Parietal lobe (tissue), 1 donor: Measurements from ENCODE around the gene TMED8. TPM values are rescaled to one million over a fixed set of nuclear protein-coding genes. Genes with fewer than 3 reads are reported as not detected.

Experiments
- total RNA-seq: library from RNA; depleted of rRNA; stranded (reverse); fragments of >200 nt; gene quantifications from one replicate; pipeline ENCODE4 v1.2.3, GENCODE V29; 2014

TMED8 gene, protein sequence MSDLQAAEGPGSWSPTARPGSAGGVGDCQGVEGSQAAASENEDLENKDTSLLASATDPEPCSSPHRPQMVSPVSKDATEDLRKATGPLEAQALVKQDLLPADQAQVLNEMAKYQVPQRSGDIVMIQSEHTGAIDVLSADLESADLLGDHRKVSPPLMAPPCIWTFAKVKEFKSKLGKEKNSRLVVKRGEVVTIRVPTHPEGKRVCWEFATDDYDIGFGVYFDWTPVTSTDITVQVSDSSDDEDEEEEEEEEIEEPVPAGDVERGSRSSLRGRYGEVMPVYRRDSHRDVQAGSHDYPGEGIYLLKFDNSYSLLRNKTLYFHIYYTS
- 25.7 TPM for total RNA-seq

DNA sequence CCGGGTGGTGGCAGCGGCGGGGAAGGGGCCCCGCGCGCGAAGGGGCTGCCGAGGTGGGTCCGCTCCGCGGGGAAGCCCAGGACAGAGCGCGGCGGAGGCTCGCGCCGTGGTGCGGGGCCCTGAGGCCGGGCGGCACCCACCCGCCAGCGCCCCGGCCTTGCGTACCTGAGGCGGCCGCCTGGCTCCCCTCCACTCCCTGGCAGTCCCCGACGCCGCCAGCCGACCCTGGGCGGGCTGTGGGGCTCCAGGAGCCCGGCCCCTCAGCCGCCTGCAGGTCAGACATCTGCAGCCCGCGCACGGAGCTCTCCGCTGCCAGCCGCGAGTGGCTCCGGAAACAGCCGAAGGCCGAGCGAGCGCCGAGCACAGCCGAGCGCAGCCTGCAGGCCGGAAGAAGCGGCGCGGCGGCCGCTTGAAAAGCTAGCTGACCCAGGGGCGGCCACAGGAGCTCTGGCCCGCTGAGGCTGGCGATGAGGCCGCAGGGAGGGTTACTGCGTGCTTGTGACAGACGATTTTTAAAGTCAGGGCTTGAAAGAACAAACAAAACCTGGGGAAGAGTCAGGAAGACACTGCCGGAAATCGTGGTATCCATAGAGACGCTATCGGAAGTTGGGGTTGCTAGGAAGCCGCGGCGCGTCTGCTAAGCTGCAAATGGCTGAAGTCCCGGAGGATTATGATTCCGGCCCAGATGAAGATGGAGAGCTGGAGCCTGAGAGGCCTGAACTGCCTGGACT lies at the start of gene TMED8, which contains the start of gene SAMD15:
TMED8 (minus strand) TSS at position 324 of the 731 bp plus-strand sequence; CDS start at position 283, 41 bp downstream.
SAMD15 (plus strand) TSS at position 609 of the 731 bp plus-strand sequence; CDS start at position 649, 40 bp downstream.

DNA sequence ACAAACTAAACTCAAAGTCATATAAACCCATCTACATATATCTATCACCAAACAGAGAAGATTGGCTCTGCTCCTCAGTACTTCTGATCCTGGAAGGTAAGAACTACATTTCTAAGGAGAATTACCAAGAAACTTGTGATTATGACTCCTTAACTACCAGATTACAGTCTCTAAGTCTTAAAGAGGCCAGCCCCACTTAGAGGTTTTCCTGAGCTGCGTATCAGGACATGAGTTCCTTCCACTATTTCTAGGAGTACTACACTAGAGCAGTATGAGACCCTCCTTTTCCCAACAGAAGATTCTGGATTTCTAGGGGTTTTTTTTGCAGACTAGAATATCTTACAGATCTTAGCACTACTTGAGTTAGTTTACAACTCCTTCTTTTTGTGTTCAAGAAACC lies 46.5 kb upstream of the TMED8 start, which contains the start of gene NOXRED1:
NOXRED1 (minus strand) TSS at position 101 of the 400 bp plus-strand sequence. CDS start 634 bp downstream, outside the sequence.

DNA sequence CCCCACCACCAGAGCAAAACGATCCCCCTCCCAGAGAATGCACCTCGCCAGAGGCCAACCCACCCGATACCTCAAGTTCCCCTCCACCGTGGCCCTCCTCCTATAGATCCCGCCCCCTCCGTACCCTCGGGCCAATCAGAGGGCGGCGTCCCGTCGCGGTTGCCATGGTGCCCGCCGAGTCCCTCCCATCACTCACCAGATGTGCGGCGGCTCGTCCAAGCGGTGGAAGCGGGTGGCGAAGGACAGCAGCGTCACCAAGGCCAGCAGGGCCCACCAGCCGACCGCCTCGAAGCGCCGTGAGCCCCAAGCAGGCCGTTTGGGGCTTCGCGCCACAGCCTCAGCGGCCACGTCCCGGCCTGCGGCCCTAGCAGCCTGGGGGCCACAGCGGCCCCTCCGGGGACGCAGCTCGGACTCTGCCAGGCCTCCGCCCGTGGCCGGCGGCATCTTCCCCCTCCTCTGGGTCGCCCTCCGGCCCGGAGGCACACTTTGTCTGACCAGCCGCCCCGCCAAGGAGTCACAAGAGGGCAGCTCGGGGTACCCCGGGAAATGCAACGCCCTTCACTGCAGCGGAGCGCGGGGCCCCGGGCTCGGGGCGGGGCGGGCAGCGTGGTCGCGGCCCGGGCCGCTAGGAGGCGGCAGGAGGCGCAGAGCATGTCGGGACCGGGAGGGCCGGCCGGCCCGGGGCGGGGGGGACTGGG lies 56.5 kb downstream of the TMED8 start, which contains the start of gene POMT2:
POMT2 (minus strand) TSS at position 646 of the 698 bp plus-strand sequence; CDS start at position 444, 202 bp downstream.

Other genes with a start within 250 kb of the TMED8 start
- gene ZDHHC22, start 235.3 kb downstream of the TMED8 start, total RNA-seq, result 14.7 TPM
- gene TMEM63C, start 195.3 kb downstream of the TMED8 start, total RNA-seq, result 21.6 TPM
- gene NGB, start 105.9 kb downstream of the TMED8 start, total RNA-seq, result 4.7 TPM
- 25.4 TPM for gene POMT2, start 56.2 kb downstream of the TMED8 start, total RNA-seq
- gene GSTZ1, start 56.1 kb downstream of the TMED8 start, total RNA-seq, result 7.8 TPM
- gene SAMD15, start 285 bp upstream of the TMED8 start, total RNA-seq, result 10.0 TPM
- gene NOXRED1, start 46.4 kb upstream of the TMED8 start, total RNA-seq, result 0.94 TPM
- 35.1 TPM for gene VIPAS39, start 80.5 kb upstream of the TMED8 start, total RNA-seq
- 84.2 TPM for gene AHSA1, start 81.0 kb upstream of the TMED8 start, total RNA-seq
- gene ISM2, start 121.7 kb upstream of the TMED8 start, total RNA-seq, result not detected
- gene SPTLC2, start 239.5 kb upstream of the TMED8 start, total RNA-seq, result 31.6 TPM